ENCODE results near the gene FAAP100. TPM values are rescaled to one million over a fixed set of nuclear protein-coding genes. Genes with fewer than 3 reads are reported as not detected.
A peak's percentile ranks its signal among the peaks of the same experiment; 100 is the strongest.

Gene FAAP100
- total and polyA plus RNA-seq, 3 donors from 2014 or later = 17.6 to 45.8 (median 42.6) TPM

DNA sequence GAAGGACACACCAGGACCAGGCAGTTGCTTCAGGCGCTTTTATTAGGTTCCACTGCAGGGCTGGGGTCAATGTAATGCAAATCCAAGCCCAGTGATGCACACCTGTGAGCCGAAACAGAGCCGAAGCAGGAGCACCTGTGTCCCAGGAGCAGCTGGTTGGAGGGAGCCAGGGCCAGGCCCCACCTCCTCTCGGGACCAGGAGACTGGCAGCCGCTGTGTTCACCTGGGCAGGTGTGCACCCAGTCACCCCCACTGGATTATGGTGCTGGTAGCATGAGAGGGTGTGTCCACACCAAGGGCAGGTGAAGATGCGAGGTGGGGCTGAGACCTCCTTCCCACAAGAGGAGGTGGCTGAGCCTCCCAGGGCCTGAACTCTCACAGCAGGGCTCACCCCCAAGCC lies 4.7 kb upstream of the FAAP100 start:
- TF ChIP-seq CTCF (IDR thresholded peaks at IDR 0.05) = no peak
- no peak for TF ChIP-seq POLR2A (IDR thresholded peaks at IDR 0.05)
- Histone ChIP-seq H3K9me3 (no peaks in the 10 kb centered on the region), H3K27me3 (no peaks in the 10 kb centered on the region), H3K27ac (no peak overlapping the region), H3K4me3 (no peak overlapping the region), H3K4me1 (peaks cover 11% of the 10 kb centered on the region), H3K36me3 (ENCODE audit: low read depth, missing control alignments) (no peaks in the 10 kb centered on the region)
- no peak for DNase-seq
- WGBS, 2 donors = 89 to 91% methylated on average over 5 to 6 of the region's 6 CpGs
- intact Hi-C loops (cut with DNase I; ENCODE audit: low total_unique reads) = no loop called here

GRCh38 chr17:81556175-81556691 lies 4.1 kb upstream of the FAAP100 start:
- H3K4me1 ChIP-seq = peaks cover 16% of the 10 kb centered on the region
- H3K36me3 ChIP-seq (ENCODE audit: low read depth, missing control alignments) = no peaks in the 10 kb centered on the region
- no peaks in the 10 kb centered on the region for H3K9me3 ChIP-seq
- TF ChIP-seq POLR2A (IDR thresholded peaks at IDR 0.05) = no peak
- no peak for TF ChIP-seq CTCF (IDR thresholded peaks at IDR 0.05)
- H3K27ac ChIP-seq = no peak overlapping the region
- WGBS, 2 donors = 84 to 86% methylated on average over 9 of the region's 9 CpGs
- no peak overlapping the region for H3K4me3 ChIP-seq
- no peak for DNase-seq
- intact Hi-C loops (cut with DNase I; ENCODE audit: low total_unique reads) = no loop called here
- no peaks in the 10 kb centered on the region for H3K27me3 ChIP-seq

GRCh38 chr17:81553616-81554181 lies 1.5 kb upstream of the FAAP100 start:
- peak; percentile 26 for DNase-seq
- peaks cover 20% of the 10 kb centered on the region for H3K4me1 ChIP-seq
- TF ChIP-seq CTCF (IDR thresholded peaks at IDR 0.05) (no peak), POLR2A (IDR thresholded peaks at IDR 0.05) (no peak)
- no peak overlapping the region for H3K27ac ChIP-seq
- no peaks in the 10 kb centered on the region for H3K36me3 ChIP-seq (ENCODE audit: low read depth, missing control alignments)
- 14 to 16% methylated on average over 21 to 24 of the region's 24 CpGs for WGBS, 2 donors
- H3K27me3 ChIP-seq = no peaks in the 10 kb centered on the region
- peak overlapping the region in 1 of 2 donors; percentile 94 for H3K4me3 ChIP-seq
- intact Hi-C loops (cut with DNase I; ENCODE audit: low total_unique reads) = no loop called here
- H3K9me3 ChIP-seq = no peaks in the 10 kb centered on the region

GRCh38 chr17:81553018-81553615 lies 964 bp upstream of the FAAP100 start:
- Histone ChIP-seq H3K4me1 (peaks cover 20% of the 10 kb centered on the region), H3K4me3 (peak overlapping the region; percentile 91 to 94), H3K36me3 (ENCODE audit: low read depth, missing control alignments) (no peaks in the 10 kb centered on the region), H3K27me3 (no peaks in the 10 kb centered on the region), H3K9me3 (no peaks in the 10 kb centered on the region), H3K27ac (peak overlapping the region; percentile 66 to 78)
- 0 to 4% methylated on average over 14 to 19 of the region's 19 CpGs for WGBS, 2 donors
- intact Hi-C loops (cut with DNase I; ENCODE audit: low total_unique reads) = no loop called here
- no peak for TF ChIP-seq POLR2A (IDR thresholded peaks at IDR 0.05)
- TF ChIP-seq CTCF (IDR thresholded peaks at IDR 0.05) = no peak
- DNase-seq = peak; percentile 91
